Measurements from ENCODE around the gene ERC1.

Gene ERC1

GRCh38 chr12:1357711-1358110, 366.7 kb downstream of the ERC1 start:
- TF ChIP-seq CTCF (IDR thresholded peaks at IDR 0.05; ENCODE audit: control extremely low read depth, extremely low read depth, low read depth, missing control alignments), result no peak
- CTCF ChIA-PET, result interaction anchor here (1.3 to 1.5 kb wide), 2 partner anchors 10 to 12 kb away, joined by 4 to 5 read pairs; no protein-coding TSS in a partner anchor
- no peak for DNase-seq (ENCODE audit: extremely low spot score)
- POLR2A ChIA-PET, result no interaction called here

DNA sequence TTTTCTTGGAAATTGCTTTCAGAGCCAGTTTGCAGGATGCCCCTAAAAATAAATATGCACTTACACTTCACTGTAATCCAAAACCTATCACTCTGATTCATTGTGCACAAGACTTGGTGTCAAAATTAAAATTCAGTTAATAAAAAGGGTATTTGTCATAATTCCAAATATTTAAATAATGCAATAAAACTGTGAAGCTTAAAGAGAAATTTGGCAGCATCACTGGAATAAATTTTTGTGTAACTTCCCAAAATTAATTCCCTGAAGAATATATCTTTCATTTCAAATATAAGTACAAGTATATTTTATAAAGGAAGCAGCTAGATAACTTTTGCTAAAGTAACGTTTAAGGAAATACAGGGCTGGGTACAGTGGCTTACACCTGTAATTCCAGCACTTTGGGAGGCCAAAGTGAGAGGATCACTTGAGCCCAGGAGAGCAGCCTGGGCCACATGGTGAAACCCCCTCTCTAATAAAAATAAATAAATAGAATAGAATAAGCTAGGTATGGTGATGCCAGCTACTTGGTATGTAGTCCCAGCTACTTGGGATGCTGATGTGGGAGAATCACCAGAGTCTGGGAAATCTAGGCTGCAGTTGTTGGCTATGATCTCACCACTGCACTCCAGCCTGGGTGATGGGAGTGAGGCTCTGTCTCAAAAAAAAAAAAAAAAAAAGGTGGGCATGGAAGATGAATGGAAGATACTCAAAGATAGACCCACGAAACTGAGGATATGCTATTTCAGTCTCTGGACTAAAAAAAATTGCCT, 369.6 kb downstream of the ERC1 start:
- CTCF ChIA-PET, result interaction anchor here (0.6 to 2.5 kb wide), 5 partner anchors 10 to 243 kb away, joined by 3 to 5 read pairs (median 4); no protein-coding TSS in a partner anchor
- POLR2A ChIA-PET, result no interaction called here
- TF ChIP-seq CTCF (IDR thresholded peaks at IDR 0.05; ENCODE audit: control extremely low read depth, extremely low read depth, low read depth, missing control alignments), result no peak
- no peak for DNase-seq (ENCODE audit: extremely low spot score)

DNA sequence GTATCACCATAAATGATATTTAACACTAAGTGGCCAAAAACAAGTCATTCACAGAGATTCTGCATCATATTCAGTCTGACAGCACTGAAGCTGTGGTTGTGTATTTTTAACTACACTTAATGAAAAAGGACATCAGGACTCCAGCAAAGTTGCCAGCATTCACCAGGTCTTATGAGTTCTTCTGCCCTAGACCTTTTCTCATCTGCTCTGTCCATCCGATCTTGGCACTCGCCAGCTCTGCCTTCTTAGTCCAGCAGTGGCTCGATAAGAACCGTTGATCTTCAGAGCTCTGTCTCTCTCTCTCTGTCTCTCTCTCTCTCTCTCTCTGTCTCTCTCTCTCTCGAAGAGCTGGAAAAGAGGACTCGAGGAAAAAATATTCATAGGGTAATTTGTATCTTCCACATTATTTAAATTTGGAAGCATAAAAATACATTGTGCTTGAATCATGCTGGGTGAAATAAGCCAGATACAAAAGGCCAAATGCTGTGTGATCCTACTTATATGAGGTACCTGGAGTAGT, 371.2 kb downstream of the ERC1 start:
- DNase-seq (ENCODE audit: extremely low spot score), result no peak
- POLR2A ChIA-PET, result no interaction called here
- CTCF ChIA-PET, result interaction anchor here (1.3 to 2.5 kb wide), 2 partner anchors 18 to 22 kb away, joined by 3 to 5 read pairs; no protein-coding TSS in a partner anchor
- no peak for TF ChIP-seq CTCF (IDR thresholded peaks at IDR 0.05; ENCODE audit: control extremely low read depth, extremely low read depth, low read depth, missing control alignments)

DNA sequence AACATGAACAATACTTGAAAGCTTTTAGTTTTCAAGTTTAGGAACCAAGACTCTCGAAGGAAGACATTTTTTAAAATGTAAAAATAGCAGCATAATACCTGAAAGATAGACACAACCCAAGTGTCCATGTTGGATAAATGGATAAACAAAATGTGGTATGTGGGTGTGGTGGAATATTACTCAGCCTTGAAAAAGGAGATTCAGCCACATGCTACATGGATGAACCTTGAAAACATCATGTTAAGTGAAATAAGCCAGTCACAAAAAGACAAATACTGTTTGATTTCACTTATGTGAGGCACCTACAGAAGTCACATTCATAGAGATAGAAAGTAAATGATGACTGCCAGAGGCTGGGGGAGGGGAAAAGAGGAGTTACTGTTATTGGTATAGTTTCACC, 374.7 kb downstream of the ERC1 start:
- TF ChIP-seq CTCF (IDR thresholded peaks at IDR 0.05; ENCODE audit: control extremely low read depth, extremely low read depth, low read depth, missing control alignments), result no peak
- no peak for DNase-seq (ENCODE audit: extremely low spot score)
- CTCF ChIA-PET, result interaction anchor here (1.3 to 1.5 kb wide), 2 partner anchors 10 to 16 kb away, joined by 4 read pairs; no protein-coding TSS in a partner anchor
- POLR2A ChIA-PET, result no interaction called here

- POLR2A ChIA-PET, result no interaction called here
- DNase-seq (ENCODE audit: extremely low spot score), result no peak
- no peak for TF ChIP-seq CTCF (IDR thresholded peaks at IDR 0.05; ENCODE audit: control extremely low read depth, extremely low read depth, low read depth, missing control alignments)
- CTCF ChIA-PET, result interaction anchor here (0.7 kb wide), 1 partner anchor 10 kb away, joined by 4 read pairs; no protein-coding TSS in a partner anchor
Measured at GRCh38 chr12:1367331-1368291, 376.6 kb downstream of the ERC1 start.

GRCh38 chr12:1369460-1369859, 378.4 kb downstream of the ERC1 start:
- no peak for TF ChIP-seq CTCF (IDR thresholded peaks at IDR 0.05; ENCODE audit: control extremely low read depth, extremely low read depth, low read depth, missing control alignments)
- DNase-seq (ENCODE audit: extremely low spot score), result no peak
- ChIA-PET POLR2A (no interaction called here), CTCF (interaction anchor here (1.1 to 1.7 kb wide), 4 partner anchors 12 to 251 kb away, joined by 3 to 6 read pairs (median 5); no protein-coding TSS in a partner anchor)
